Psoas muscle (tissue), 8 donors: ENCODE data around the gene FOLH1. TPM values are rescaled to one million over a fixed set of nuclear protein-coding genes. Genes with fewer than 3 reads are reported as not detected.
"Not testable (repeated sequence)": the region's sequence is repeated elsewhere in the genome, so short reads cannot be mapped to it uniquely, and the experiment has no call there.

Experiments used
- ATAC-seq, 4 donors: fragments of 200-7000 bp; cut with Tn5 transposase; one replicate each; pipeline ENCODE4 v1.9.1; 2020; ENCODE audit warnings: moderate library complexity in 3 of 4, mild to moderate bottlenecking in 2 of 4
- DNase-seq, 2 donors: peaks; one replicate each; pipeline ENCODE4 v3.0.0-alpha.2; 2020
- H3K27ac ChIP-seq: fragments of 200-600 bp; one replicate; pipeline ENCODE4 v1.8.0; 2022
- H3K27me3 ChIP-seq, 3 donors: fragments of 200-600 bp in 1 of 3; one replicate each; pipeline versions ENCODE4 v1.6.1 to v1.8.0; 2013 to 2022; ENCODE audit warnings: low read length in 2 of 3, mild to moderate bottlenecking in 2 of 3, moderate library complexity in 1 of 3; ENCODE audit not compliant: insufficient read depth in 3 of 3
- H3K36me3 ChIP-seq, 2 donors: fragments of 200-600 bp in 1 of 2; one replicate each; pipeline versions ENCODE4 v1.6.1 to v1.8.0; 2013 to 2022; ENCODE audit warnings: low read depth in 1 of 2, mild to moderate bottlenecking in 1 of 2, moderate library complexity in 1 of 2; ENCODE audit not compliant: insufficient read depth in 1 of 2
- H3K4me1 ChIP-seq: fragments of 200-600 bp; one replicate; pipeline ENCODE4 v1.8.0; 2022
- H3K4me3 ChIP-seq: fragments of 200-600 bp; one replicate; pipeline ENCODE4 v1.8.0; 2022; ENCODE audit warnings: mild to moderate bottlenecking
- H3K9me3 ChIP-seq: fragments of 200-600 bp; one replicate; pipeline ENCODE4 v1.8.0; 2022
- CTCF ChIP-seq: fragments of 200-600 bp; IDR thresholded peaks from one replicate; pipeline ENCODE4 v1.8.0; 2022; ENCODE audit warnings: antibody characterized with exemption
- WGBS, 3 donors: extraction: QIAGEN DNeasy Blood & Tissue Kit; methylation state at CpG; one replicate each; pipeline versions ENCODE4 v1.1.6 to v1.1.7; 2013; 5-methylcytosine and 5-hydroxymethylcytosine counted together
- intact Hi-C, 2 donors: fragments of 100-400 bp; cut with DNase I; formaldehyde crosslinking; loops; one replicate each; pipeline versions ENCODE4 v1.11.0 to v1.14.2; 2022
- polyA plus RNA-seq, 3 donors: library from polyadenylated mRNA; stranded (reverse); fragments of 200-250 nt; gene quantifications; one replicate each; pipeline ENCODE4 v1.2.3, GENCODE V29; 2013
- total RNA-seq, 4 donors: library from RNA; stranded (reverse); fragmentation: NEBNext Ultra II Directional in 2 of 4; extraction: Animal tissue kit (Norgen Biotek cat#: 25700) in 2 of 4; gene quantifications; one replicate each; pipeline versions ENCODE4 v1.2.1 to v1.2.4, GENCODE V29; 2021 to 2023
- donor health status: healthy with polysubstance abuse.
- donor health status: DM: no; HTN: no; CAD: no; lungs with moderate emphysema.
- donor health status: Bipolar disorder and iron deficiency.
- donor health status: healthy.
- donor health status: DM: yes; HTN: yes; CAD: no.
- donor health status: DM: no; HTN: no; CAD: no.
- donor health status: DM: no; HTN: no; CAD: no.
- donor health status: DM: yes; HTN: yes; CAD: no.

The FOLH1 gene
- total and polyA plus RNA-seq, 7 donors, result 0.17 to 0.67 (median 0.34) TPM; not detected in 3

DNA sequence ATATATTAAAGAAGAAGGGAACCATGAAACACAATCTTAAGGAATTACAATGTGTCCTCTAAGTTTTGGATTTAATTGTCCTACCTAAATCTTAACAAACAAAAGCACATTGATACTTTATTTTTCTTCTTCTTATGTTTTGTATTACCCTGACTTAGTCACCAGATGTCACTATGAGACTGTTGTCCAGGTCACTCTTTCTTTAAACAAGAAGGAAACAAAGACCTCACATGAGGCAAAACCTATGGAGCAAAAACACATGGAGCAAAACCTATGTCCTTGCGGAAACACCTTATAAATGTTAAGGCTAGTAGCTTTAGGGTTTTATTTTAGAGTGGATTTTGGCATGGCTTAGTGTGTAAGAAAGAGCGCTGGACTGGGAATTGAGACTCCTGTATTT lies 20.7 kb upstream of the FOLH1 start:
- intact Hi-C loops, ATAC-seq, H3K4me3 ChIP-seq, H3K27ac ChIP-seq, H3K27me3 ChIP-seq, H3K9me3 ChIP-seq, DNase-seq, H3K36me3 ChIP-seq, H3K4me1 ChIP-seq: not testable (repeated sequence)
- peak; percentile 13 for TF ChIP-seq CTCF
- 60 to 67% (median 65%) methylated on average over 2 of the region's 2 CpGs for WGBS, 3 donors

GRCh38 chr11:49225255-49225785 lies 16.9 kb upstream of the FOLH1 start:
- H3K9me3 ChIP-seq, ATAC-seq, H3K36me3 ChIP-seq, H3K4me1 ChIP-seq, H3K27ac ChIP-seq, intact Hi-C loops, H3K27me3 ChIP-seq, H3K4me3 ChIP-seq, DNase-seq: not testable (repeated sequence)
- 32 to 51% (median 46%) methylated on average over 8 of the region's 8 CpGs for WGBS, 3 donors

GRCh38 chr11:49221112-49221511 lies 12.7 kb upstream of the FOLH1 start:
- TF ChIP-seq CTCF, result no peak
- Histone ChIP-seq H3K27ac (no peak overlapping the region), H3K9me3 (no peaks in the 10 kb centered on the region), H3K27me3 (no peaks in the 10 kb centered on the region), H3K36me3 (no peaks in the 10 kb centered on the region), H3K4me3 (no peak overlapping the region), H3K4me1 (no peaks in the 10 kb centered on the region)
- intact Hi-C loops, result no loop called here
- WGBS, 3 donors, result 80 to 85% (median 84%) methylated on average over 5 of the region's 5 CpGs
- DNase-seq (no peak), ATAC-seq (no peak)

DNA sequence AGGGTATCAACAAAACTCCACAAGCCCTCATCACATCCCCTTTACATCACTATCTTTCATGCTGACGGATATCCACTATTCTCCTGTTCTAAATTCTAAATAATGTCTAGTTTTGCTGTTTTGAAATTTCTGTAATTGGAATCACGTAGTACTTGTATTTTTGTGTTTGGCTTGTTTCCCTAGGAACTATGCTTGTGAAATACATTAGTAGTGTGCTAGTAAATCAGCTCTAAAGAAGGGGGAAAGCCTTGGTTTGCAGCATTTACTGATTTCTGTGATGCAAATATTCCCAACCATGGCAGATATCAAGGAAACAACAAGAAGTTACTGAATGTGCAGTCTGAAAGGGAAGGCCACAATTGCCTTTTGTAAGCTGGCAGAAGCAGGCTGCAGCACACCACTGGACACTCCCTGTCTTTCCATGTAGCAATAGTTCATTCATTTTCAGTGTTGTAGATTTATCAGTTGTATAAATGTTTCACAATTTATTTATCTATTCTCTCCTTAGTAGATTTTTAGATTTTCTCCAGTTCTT lies 4.7 kb upstream of the FOLH1 start:
- H3K4me1 ChIP-seq, result no peaks in the 10 kb centered on the region

DNA sequence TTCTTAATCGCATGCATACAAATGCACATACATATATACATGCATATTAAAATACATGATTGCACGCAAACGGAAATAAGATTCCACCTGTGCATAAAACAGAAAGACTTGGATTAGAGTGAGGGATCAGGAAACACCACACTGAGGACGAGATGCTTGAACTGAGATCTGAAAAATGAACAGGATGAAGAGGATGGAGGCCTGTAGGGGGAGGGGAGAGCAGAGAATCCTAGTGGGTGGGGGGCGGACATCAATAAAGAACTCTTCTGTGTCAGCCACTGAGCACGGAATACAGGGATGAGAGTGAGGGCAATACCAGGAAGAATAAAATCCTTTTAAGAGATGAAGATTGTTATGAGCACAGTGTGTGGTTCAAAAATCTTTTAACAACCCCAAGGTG lies 1.4 kb downstream of the FOLH1 start:
- H3K4me1 ChIP-seq, intact Hi-C loops: not testable (repeated sequence)
- 81 to 85% (median 83%) methylated on average over 6 of the region's 6 CpGs for WGBS, 3 donors

More for the DNA sequence above, 4.7 kb upstream of the FOLH1 start:
- DNase-seq (no peak), ATAC-seq (no peak)
- TF ChIP-seq CTCF, result no peak
- Histone ChIP-seq H3K27ac (no peak overlapping the region), H3K9me3 (no peaks in the 10 kb centered on the region), H3K36me3 (no peaks in the 10 kb centered on the region), H3K27me3 (no peaks in the 10 kb centered on the region), H3K4me3 (no peak overlapping the region)
- WGBS, 3 donors, result 68 to 69% (median 69%) methylated on average over 2 of the region's 2 CpGs
- intact Hi-C loops, result no loop called here

More for the DNA sequence above, 1.4 kb downstream of the FOLH1 start:
- not testable (repeated sequence) for ATAC-seq, H3K4me3 ChIP-seq, H3K27ac ChIP-seq, DNase-seq, H3K9me3 ChIP-seq, H3K36me3 ChIP-seq, H3K27me3 ChIP-seq
